LNCaP clone FGC (cell line): Measurements from ENCODE around the gene PTGDS.
"Not testable (repeated sequence)": the region's sequence is repeated elsewhere in the genome, so short reads cannot be mapped to it uniquely, and the experiment has no call there.

ENCODE experiments used
- DNase-seq: peaks from one replicate; pipeline ENCODE4 v3.0.0-alpha.2; 2011; ENCODE audit warnings: low read depth
- H3K4me3 ChIP-seq: 2 replicates; pipeline ENCODE4 v1.5.1; 2011; ENCODE audit warnings: mild to moderate bottlenecking, low read depth, low read length, control low read depth
- CTCF ChIP-seq: IDR thresholded peaks from 2 replicates; pipeline ENCODE4 v1.5.1; 2012; ENCODE audit warnings: mild to moderate bottlenecking; ENCODE audit not compliant: control insufficient read depth, insufficient read depth; ENCODE audit errors: extremely low read depth

The PTGDS gene

GRCh38 chr9:137001857-137002645, 24.7 kb downstream of the PTGDS start:
- no peak for TF ChIP-seq CTCF

GRCh38 chr9:137002646-137003041, 25.3 kb downstream of the PTGDS start:
- DNase-seq, result no peak
- H3K4me3 ChIP-seq, result no peak overlapping the region
- TF ChIP-seq CTCF, result no peak

More at GRCh38 chr9:137001857-137002645, 24.7 kb downstream of the PTGDS start:
- H3K4me3 ChIP-seq, result no peak overlapping the region
- DNase-seq, result no peak

- TF ChIP-seq CTCF, result 0 out of 2 replicates have a peak, but pooled peaks have one; percentile 1
- H3K4me3 ChIP-seq, DNase-seq: not testable (repeated sequence)
These were observed 27.0 kb downstream of the PTGDS start for GRCh38 chr9:137004285-137004684.

- DNase-seq, result no peak
- TF ChIP-seq CTCF, result no peak
- H3K4me3 ChIP-seq, result no peak overlapping the region
These were observed 29.1 kb downstream of the PTGDS start for GRCh38 chr9:137006116-137007003.

GRCh38 chr9:137007108-137007815, 30.0 kb downstream of the PTGDS start:
- H3K4me3 ChIP-seq, result no peak overlapping the region
- DNase-seq, result no peak
- no peak for TF ChIP-seq CTCF

- TF ChIP-seq CTCF, result no peak
- no peak for DNase-seq
- no peak overlapping the region for H3K4me3 ChIP-seq
These were observed 30.5 kb downstream of the PTGDS start for GRCh38 chr9:137007816-137008270.
